ENCODE results near the gene TADA2A. TPM values are rescaled to one million over a fixed set of nuclear protein-coding genes. Genes with fewer than 3 reads are reported as not detected.

The TADA2A gene
- total and polyA plus RNA-seq, 2 of the 8 experiments (the other 6 are each of a cell fraction or from before 2014, with no cell fraction given), result 8.4 to 18.5 TPM

DNA sequence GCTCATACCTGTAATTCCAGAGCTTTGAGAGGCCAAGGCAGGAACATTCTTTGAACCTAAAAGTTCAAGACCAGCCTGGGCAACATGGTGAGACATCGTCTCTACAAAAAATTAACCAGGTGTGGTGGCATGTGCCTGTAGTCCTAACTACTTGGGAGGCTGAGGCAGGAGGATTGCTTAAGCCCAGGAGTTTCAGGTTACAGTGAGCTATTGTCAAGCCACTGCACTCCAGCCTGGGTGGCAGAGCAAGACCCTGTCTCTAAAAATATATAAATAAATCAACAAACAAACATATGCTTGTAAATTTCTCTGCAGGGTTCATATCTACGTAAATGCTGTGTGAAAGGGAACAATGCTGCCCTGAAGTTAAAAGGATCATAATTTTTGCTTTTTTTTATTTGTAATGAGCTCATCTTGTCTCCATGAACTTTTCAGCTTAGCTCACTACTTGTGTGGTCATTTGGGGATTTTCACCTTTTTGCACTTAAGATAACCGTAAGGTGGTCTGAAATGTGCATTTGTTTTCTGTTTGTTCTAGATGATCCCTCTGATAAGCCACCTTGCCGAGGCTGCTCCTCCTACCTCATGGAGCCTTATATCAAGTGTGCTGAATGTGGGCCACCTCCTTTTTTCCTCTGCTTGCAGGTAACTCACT is 16.4 kb downstream of the TADA2A start:
- TF ChIP-seq TBP (IDR thresholded peaks at IDR 0.05; ENCODE audit: low read depth, low read length) (no peak), KDM4A (IDR thresholded peaks at IDR 0.05; ENCODE audit: low read depth, low read length, severe bottlenecking) (no peak), SIN3A (conservative IDR thresholded peaks at IDR 0.05 in 1 of 2, IDR thresholded peaks at IDR 0.05 in 1 of 2; ENCODE audit: low read depth in 1 of 2, low read length in 2 of 2) (no peak), EGR1 (IDR thresholded peaks at IDR 0.05; ENCODE audit: borderline replicate concordance, low read depth, low read length) (no peak), RXRA (IDR thresholded peaks at IDR 0.05; ENCODE audit: insufficient read depth, low read depth, low read length) (no peak), TAF1 (IDR thresholded peaks at IDR 0.05; ENCODE audit: low read depth, low read length) (no peak), PHF8 (conservative IDR thresholded peaks at IDR 0.05; ENCODE audit: low read depth, low read length) (no peak), BACH1 (IDR thresholded peaks at IDR 0.05; ENCODE audit: low read length) (no peak), TEAD4 (IDR thresholded peaks at IDR 0.05; ENCODE audit: low read depth, low read length) (no peak), BRCA1 (IDR thresholded peaks at IDR 0.05; ENCODE audit: low read depth, low read length) (no peak), NRF1 (IDR thresholded peaks at IDR 0.05; ENCODE audit: low read depth, low read length) (no peak)
- Histone ChIP-seq H3K27me3 (replicated peaks in 1 of 4; ENCODE audit: control insufficient read depth in 3 of 4, extremely low read depth in 1 of 4, insufficient read depth in 3 of 4, low read length in 3 of 4) (no peaks in the 10 kb centered on the region), H3K4me2 (ENCODE audit: insufficient read depth in 1 of 2, low read depth in 2 of 2, low read length in 2 of 2) (no peak overlapping the region), H3K79me2 (ENCODE audit: control insufficient read depth in 1 of 2, insufficient read depth in 2 of 2, low read length in 2 of 2) (no peaks in the 10 kb centered on the region), H4K91ac (replicated peaks; ENCODE audit: insufficient read length, low read length) (no peak overlapping the region), H3K4me1 (replicated peaks in 1 of 4; ENCODE audit: control insufficient read depth in 3 of 4, insufficient read depth in 4 of 4, low read length in 3 of 4) (no peaks in the 10 kb centered on the region), H3K4ac (replicated peaks; ENCODE audit: insufficient read length, low read depth, low read length) (no peak overlapping the region), H2BK20ac (ENCODE audit: low read length) (no peak overlapping the region), H3K79me1 (ENCODE audit: low read depth, low read length) (no peaks in the 10 kb centered on the region), H3K9ac (replicated peaks in 1 of 4; ENCODE audit: extremely low read depth in 1 of 4, low read depth in 3 of 4, low read length in 3 of 4) (no peak overlapping the region), H2BK12ac (ENCODE audit: low read depth, low read length) (no peak overlapping the region), H3K23me2 (ENCODE audit: low read depth, low read length) (no peaks in the 10 kb centered on the region), H2AFZ (ENCODE audit: low read length) (no peak overlapping the region), H4K8ac (ENCODE audit: extremely low read depth, insufficient read depth, low read length) (no peak overlapping the region), H3K27ac (ENCODE audit: low read depth, low read length) (no peak overlapping the region), H3K9me3 (ENCODE audit: insufficient read depth in 2 of 2, low read depth in 1 of 2, low read length in 1 of 2) (no peaks in the 10 kb centered on the region), H3K14ac (ENCODE audit: insufficient read length) (no peak overlapping the region), H3K23ac (ENCODE audit: insufficient read length) (no peak overlapping the region), H4K20me1 (replicated peaks in 1 of 2; ENCODE audit: control insufficient read depth in 1 of 2, insufficient read depth in 2 of 2, low read length in 2 of 2) (no peaks in the 10 kb centered on the region), H3K4me3 (ENCODE audit: extremely low read depth in 1 of 4, insufficient read depth in 2 of 4, low read depth in 3 of 4, low read length in 4 of 4) (no peak overlapping the region), H3K56ac (replicated peaks; ENCODE audit: insufficient read length, low read depth, low read length) (no peak overlapping the region), H3K36me3 (ENCODE audit: control insufficient read depth in 2 of 4, insufficient read depth in 4 of 4, low read length in 3 of 4) (peaks cover 0 to 21% (median 9%) of the 10 kb centered on the region in 4 experiments; a peak in 5 of 8 replicates), H3K18ac (ENCODE audit: extremely low read depth, low read length) (no peak overlapping the region), H2BK5ac (ENCODE audit: low read depth, low read length) (no peak overlapping the region), H2BK15ac (ENCODE audit: low read length) (no peak overlapping the region), H4K5ac (ENCODE audit: insufficient read length, low read depth, low read length) (no peak overlapping the region), H2AK5ac (ENCODE audit: low read depth, low read length) (no peak overlapping the region), H2BK120ac (replicated peaks; ENCODE audit: low read depth, low read length) (no peak overlapping the region)
- 92% methylated on average over 4 of the region's 4 CpGs; no CpG with 5 or more reads in 1 of the 2 experiments for WGBS, 2 experiments (ENCODE audit: extremely low coverage in 1 of 2, insufficient coverage in 1 of 2, insufficient read length in 1 of 2, insufficient replicate concordance in 2 of 2, low coverage in 1 of 2, low lambda C conversion rate in 2 of 2, missing lambda C conversion rate in 1 of 2)
- POLR2A ChIA-PET (ENCODE audit: partially characterized antibody), result interaction anchor here (0.7 to 1.2 kb wide), 4 partner anchors 9 to 16 kb away, joined by 3 to 5 read pairs (median 3); partner anchors contain the start of genes ACACA and TADA2A
- DNase-seq (ENCODE audit: low read depth in 1 of 2, low spot score in 2 of 2) (no peak), FAIRE-seq (no peak)
- CTCF ChIA-PET (ENCODE audit: partially characterized antibody), result interaction anchor here (0.7 to 6.8 kb wide), 8 partner anchors 9 to 147 kb away, joined by 3 to 55 read pairs (median 3); no protein-coding TSS in a partner anchor
